Pulmonary artery endothelial cell (primary cell): ENCODE measurements around the gene DDX6. TPM values are rescaled to one million over a fixed set of nuclear protein-coding genes. Genes with fewer than 3 reads are reported as not detected.
"Not testable (repeated sequence)": the region's sequence is repeated elsewhere in the genome, so short reads cannot be mapped to it uniquely, and the experiment has no call there.

Source experiments
- DNase-seq: peaks from one replicate; pipeline ENCODE4 v3.0.0-alpha.2; 2011; ENCODE audit warnings: low read depth, low spot score
- total RNA-seq: library from RNA; depleted of rRNA; stranded (reverse); fragments of >200 nt; gene quantifications from 2 replicates; pipeline ENCODE4 v1.2.3, GENCODE V29; 2014

Gene DDX6
- total RNA-seq, 1 donor from 2014 or later: 127 TPM

- DNase-seq: no peak
These were observed 430 bp downstream of the DDX6 start for GRCh38 chr11:118790357-118791110.

DNA sequence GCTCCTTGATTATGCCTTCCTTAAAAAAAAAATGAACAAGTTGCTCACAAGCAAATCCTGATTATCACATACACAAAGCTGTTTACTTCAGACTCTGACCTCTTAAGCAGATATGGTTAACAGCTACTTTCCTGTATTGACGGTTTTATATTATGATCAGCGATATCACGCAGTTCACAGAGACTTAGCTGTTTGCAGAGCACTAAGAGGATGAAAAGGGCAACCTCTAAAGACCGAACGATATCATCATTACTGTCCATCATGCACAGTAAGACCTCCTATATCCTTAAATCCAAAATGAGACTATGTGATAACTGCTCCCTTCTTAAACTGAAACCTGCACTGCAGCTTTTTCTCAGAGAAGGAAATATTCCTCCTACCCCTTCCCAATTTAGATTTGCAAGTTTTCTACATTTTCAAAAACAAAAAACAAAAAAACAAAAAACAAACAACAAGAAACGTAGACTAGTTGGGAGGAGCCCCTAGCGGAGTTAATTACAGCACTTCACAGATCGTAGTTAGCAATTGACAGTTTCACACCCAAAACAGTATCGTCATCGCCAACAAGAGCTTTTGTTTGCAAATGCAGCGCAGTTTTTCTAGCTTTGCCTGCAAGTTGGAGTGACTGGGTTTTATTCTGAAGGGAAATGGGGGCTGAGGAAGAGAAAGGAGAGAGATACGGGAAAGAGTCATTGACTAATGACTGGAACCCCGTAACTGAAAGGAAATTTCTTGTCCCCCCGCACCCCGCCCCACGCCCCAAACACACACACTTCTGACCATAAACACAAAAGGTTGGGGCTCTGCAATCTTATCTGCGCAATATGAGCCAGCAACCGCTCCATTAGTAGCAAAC is 1.2 kb downstream of the DDX6 start:
- DNase-seq: no peak

GRCh38 chr11:118786657-118787056 is 4.3 kb downstream of the DDX6 start:
- DNase-seq: no peak

DNA sequence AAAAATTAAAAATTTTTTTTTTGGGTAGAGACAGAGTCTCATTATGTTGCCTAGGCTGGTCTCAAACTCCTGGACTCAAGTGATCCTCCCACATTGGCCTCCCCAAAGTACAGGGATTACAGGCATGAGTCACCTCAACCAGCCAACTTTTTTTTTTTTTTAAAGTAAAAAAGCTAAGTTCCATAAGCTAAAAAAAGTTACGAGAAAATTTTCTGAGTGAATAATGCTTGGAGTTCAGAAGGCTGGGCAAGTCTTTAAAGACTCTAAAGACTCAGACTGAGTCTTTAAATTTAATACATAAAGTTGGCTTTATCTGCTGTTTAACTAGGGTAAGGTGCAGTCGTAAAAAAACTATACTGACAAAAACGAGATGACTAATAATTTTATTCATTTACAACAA is 5.6 kb downstream of the DDX6 start:
- DNase-seq: no peak

DNA sequence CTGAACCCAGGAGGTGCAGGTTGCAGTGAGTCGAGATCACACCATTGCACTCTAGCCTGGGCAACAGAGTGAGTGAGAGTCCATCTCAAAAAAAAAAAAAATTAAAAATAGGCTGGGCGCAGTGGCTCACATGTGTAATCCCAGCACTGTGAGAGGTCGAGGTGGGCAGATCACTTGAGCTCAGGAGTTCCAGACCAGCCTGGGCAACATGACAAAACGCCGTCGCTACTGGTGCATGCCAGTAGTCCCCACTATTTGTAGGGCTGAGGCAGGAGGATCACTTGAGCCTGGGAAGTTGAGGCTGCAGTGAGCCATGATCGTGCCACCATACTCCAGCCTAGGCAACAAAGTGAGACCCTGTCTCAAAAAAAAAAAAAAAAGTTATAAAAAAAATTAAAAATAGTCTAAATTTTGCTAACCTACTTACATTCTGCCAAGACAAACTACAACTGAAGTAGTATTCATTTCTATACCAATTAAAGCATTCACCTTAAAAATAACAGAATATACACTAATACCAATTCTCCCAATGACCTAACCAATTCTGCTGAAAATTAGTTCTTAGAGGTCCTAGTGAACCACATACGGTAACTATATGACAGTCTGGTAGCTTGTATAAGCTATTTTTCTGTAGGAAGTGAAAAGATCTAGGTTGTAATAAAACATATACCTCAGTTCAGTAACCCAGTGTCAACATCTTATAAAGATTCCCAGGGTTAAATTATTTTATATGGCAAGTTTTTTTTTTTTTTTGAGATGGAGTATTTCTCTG is 7.1 kb downstream of the DDX6 start:
- DNase-seq: no peak

DNA sequence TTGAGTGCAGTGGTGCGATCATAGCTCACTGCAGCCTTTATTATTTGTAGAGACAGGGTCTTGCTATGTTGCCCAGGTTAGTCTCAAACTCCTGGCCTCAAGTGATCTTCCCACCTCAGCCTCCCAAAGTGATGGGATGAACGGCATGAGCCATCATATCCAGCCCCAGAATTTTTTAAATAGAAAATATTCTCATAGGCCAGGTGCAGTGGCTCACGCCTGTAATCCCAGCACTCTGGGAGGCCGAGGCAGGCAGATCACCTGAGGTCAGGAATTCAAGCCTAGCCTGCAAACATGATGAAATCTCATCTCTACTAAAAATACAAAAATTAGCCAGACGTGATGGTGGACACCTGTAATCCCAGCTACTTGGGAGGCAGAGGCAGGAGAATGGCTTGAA is 7.6 kb downstream of the DDX6 start:
- not testable (repeated sequence) for DNase-seq

- DNase-seq: no peak
These were observed 12.1 kb downstream of the DDX6 start for GRCh38 chr11:118778898-118779297.

- no peak for DNase-seq
These were observed 16.9 kb downstream of the DDX6 start for GRCh38 chr11:118774032-118774431.

DNA sequence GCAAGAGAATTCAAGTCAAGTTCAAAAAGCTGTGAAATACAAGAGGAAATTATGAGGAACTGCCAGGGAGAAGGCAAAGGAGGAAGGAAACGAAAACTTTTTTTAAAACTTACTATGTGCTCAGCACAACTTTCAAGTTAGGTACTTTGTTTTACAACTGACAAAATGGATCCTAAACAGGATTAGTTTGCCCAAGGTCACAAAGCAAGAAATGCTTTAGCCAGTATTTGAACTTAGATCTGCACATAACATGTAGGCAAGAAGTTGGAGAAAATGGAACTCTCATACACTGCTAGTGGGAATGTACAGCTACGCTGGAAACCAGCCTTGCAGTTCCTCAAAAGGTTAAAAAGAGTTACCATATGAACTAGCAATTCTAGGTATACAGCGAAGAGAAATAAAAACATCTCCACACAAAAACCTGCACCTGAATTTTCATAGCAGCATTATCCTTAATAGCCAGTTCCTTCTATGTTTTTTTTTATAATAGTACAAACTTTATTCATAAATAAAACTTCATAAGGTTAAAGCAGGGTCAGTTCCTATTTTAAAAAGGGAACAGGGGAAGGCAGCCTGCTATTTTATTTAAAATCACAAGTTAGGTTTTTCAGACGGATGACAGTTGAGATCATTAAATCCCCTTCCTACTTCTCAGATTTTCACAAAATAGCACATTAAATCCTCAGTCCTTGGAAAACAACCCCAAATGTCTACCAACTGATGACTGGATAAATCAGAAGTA is 19.2 kb downstream of the DDX6 start:
- DNase-seq: no peak

DNA sequence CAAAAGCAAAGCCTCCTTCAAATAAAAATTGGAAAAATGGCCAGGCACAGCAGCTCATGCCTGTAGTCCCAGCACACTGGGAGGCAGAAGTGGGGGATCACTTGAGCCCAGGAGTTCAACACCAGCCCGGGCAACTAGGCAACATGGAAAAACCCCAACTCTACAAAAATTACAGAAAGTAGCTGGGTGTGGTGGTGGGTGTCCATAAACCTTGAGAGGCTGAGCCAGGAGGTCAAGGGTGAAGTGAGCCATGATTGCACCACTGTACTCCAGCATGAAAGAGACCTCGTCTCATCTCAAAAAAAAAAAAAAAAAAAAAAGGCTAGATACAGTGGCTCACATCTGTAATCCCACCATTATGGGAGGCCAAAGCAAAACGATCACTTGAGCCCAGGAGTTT is 22.3 kb downstream of the DDX6 start:
- DNase-seq: no peak

- no peak for DNase-seq
These were observed 24.9 kb downstream of the DDX6 start for GRCh38 chr11:118766035-118766434.

GRCh38 chr11:118765095-118765691 is 25.8 kb downstream of the DDX6 start:
- DNase-seq: not testable (repeated sequence)

GRCh38 chr11:118763041-118763440 is 27.9 kb downstream of the DDX6 start:
- no peak for DNase-seq

- DNase-seq: not testable (repeated sequence)
These were observed 29.0 kb downstream of the DDX6 start for GRCh38 chr11:118761981-118762380.

GRCh38 chr11:118757876-118758399 is 33.0 kb downstream of the DDX6 start:
- DNase-seq: no peak

DNA sequence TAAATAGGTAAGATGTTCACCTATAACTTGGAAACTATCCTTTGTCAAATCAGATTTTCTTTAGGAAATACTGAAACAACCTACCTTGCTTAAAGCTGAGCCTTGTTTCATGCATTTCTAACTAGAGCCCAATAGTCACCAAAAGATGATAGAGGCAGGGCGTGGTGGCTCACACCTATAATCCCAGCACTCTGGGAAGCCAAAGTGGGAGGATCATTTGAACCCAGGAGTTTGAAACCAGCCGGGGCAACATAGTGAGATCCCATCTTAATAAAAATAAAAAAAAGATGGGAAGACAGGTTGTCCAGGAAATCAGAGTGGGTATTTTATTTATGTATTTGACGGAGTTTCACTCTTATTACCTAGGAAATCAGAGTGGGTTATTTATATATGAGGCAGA is 38.3 kb downstream of the DDX6 start:
- DNase-seq: no peak

GRCh38 chr11:118749429-118749828 is 41.5 kb downstream of the DDX6 start:
- no peak for DNase-seq

GRCh38 chr11:118748056-118748455 is 42.9 kb downstream of the DDX6 start:
- no peak for DNase-seq

DNA sequence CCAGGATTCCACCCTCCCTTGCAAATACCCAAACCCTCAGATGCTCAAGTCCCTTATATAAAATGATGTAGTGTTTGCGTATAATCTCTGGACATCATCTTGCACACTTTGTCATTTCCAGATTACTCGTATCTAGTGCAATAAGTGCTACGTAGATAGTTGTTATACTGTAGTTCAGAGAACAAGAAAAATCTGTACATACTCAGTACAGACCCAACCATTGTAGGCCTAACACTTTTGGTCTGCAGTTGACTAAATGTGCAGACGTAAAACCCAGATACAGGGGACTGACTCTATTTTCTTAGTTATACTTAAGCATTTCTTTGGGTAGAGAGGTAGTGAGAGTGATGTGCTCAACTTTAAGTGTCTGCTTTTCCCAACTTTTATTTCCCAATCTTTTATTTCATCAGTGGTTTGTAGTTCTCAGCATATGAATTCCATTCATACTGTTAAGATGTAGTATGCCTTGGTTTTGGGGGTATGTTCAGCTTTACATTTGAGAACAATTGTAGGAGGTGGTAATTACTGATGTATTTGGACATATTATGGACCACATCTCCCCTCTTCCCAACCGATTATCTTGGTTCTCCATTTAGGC is 43.9 kb downstream of the DDX6 start:
- DNase-seq: no peak

DNA sequence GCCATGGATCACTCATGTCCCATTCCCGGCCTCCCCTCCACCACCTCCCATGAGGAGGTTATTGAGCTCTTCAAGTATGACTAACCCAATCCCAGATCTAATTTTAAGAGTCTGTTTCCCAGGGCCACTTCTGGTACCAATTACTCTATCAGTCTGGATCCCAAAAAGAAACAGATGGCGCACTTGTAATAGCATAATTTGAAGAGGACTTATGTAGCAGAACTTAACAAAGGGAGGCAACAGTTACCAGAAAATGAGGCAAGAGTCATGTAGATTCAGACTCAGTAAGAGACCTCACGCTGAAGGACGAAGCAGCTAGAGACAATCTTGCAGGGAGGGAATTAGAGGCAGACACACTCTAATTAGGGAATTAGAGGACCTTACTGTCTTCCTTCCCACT is 46.9 kb downstream of the DDX6 start:
- no peak for DNase-seq
